Measurements from ENCODE around the gene TWSG1. TPM values are rescaled to one million over a fixed set of nuclear protein-coding genes. Genes with fewer than 3 reads are reported as not detected.
A peak's percentile ranks its signal among the peaks of the same experiment; 100 is the strongest.
"Not testable (repeated sequence)": the region's sequence is repeated elsewhere in the genome, so short reads cannot be mapped to it uniquely, and the experiment has no call there.

TWSG1 gene
- total RNA-seq, 1 donor from 2014 or later = 50.2 TPM

GRCh38 chr18:9418047-9418690 lies 83.6 kb downstream of the TWSG1 start:
- DNase-seq (ENCODE audit: low spot score) (no peak), ATAC-seq (no peak)
- intact Hi-C loops (cut with DNase I) = no loop called here

DNA sequence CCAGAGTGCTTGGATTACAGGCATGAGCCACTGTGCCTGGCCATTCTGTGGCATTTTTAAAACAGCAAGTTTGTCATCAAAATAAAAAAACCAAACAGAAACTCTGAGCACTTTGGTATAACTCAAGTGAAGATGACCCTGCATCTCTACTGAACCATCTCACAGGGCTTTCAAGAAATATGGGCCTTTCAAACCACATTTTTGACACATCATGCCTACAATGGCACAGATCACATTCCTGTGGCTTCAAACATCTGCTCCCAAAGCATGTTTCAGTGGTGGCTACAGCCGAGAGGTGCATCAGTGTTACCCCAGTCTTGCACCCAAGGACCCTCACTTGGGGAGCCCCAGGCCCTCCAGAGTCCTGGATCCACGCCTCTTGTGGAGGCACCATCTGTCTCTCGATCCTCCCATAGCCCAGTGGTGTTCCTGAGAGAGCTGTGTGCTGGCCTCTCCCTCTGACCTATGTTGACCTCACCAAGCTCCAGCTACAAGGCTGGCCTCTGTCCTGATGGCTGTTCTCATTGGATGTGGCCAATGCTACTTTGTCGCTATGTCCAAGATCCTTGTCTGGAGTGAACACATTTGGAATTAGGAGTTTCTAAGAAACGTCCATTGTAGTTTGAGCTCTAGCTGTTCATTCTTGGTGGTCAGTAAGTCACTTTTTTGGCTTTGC lies 85.5 kb downstream of the TWSG1 start:
- ATAC-seq = no peak
- no peak for DNase-seq (ENCODE audit: low spot score)
- intact Hi-C loops (cut with DNase I) = no loop called here

DNA sequence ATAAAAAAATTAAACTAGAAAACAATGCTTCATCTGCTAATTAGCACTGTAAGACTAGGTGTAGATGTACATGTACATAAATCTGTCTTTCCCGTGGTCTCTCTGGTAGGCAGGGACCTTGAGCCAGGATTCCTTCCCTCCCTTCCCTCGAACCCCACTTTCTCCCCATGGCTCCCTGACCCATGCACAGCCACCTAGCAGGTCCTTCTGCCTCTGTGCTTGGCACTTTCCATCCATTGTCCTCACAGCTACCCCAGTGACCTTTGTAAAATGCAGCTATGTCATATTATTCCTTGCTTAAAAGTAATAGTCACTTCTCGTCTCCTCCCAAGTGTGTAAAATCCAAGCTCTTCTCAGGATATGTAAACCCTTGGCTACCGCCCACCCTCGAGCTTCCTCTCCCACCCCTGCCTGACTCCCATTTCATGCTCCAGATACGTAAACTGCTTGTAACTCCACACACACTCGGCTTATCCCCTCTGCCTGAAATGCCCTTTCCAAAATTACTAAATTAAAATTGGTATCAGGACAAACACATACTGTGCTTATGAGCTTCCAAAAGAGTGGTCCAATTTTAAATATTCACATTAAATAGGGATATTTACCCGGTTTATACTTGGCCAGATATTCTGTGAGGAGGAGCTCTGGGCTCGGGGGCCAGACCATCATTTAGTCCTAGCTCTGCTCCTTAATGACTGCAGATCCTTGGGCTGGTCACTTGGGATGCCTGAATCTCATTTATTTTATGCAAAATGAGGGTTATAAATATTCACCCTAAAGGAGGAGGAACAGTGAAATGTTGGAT lies 86.7 kb downstream of the TWSG1 start:
- ATAC-seq = no peak
- intact Hi-C loops (cut with DNase I) = no loop called here
- DNase-seq (ENCODE audit: low spot score) = no peak

GRCh38 chr18:9421901-9422327 lies 87.3 kb downstream of the TWSG1 start:
- intact Hi-C loops (cut with DNase I) = no loop called here
- ATAC-seq (no peak), DNase-seq (ENCODE audit: low spot score) (no peak)

DNA sequence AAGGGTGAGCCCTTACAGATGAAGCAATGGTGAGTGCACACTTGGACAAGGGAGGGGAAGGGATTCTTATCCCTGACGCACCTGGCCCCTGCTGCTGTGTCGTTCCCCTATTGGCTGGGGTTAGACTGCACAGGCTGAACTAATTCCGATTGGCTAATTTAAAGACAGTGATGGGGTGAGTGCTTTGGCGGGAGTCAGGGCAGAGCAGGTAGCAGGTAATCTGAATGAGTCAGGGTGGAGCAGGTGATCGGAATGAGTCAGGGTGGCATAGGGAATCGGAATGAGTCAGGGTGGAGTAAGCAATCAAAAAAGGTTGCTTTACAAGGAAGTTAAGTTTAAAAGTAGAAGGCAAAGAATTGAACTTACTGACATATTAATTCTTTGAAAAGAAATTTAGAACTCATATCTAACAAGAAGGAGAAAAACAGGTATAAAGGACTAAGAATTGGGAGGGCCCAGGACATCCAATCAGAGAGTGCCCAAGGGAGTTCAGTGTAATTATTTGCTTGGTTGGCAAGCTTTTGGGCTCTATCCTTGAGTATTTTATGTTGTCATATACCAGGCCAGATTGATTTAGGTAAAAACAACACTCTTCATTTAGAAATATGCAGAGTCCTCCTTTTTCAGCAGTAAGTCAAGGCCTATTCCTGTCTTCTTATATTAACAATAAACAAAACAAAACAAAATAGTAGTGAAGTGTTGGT lies 88.4 kb downstream of the TWSG1 start:
- ATAC-seq = no peak
- intact Hi-C loops (cut with DNase I) = no loop called here
- no peak for DNase-seq (ENCODE audit: low spot score)

DNA sequence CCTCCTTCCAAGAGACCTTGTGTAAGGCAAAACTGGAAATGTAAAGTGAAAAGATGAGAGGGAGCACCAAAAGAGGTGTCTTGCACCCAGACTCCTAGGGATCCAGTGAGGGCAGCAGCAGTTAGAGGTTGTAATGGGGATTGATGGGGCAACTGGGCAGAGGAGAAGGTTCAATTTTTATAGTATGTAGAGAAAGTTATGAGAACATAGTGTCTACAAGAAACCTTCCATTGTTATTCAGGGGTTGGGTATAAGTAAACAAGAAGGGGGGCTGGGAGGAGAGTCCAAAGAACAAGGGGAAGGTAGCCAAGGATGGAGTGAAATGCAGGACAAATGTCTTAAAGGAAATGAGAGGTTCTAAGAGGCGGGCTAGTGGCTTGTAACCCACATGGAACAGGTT lies 89.1 kb downstream of the TWSG1 start:
- ATAC-seq; intact Hi-C loops (cut with DNase I); DNase-seq (ENCODE audit: low spot score): not testable (repeated sequence)

- DNase-seq (ENCODE audit: low spot score); intact Hi-C loops (cut with DNase I); ATAC-seq: not testable (repeated sequence)
Measured at GRCh38 chr18:9424235-9424634, 89.7 kb downstream of the TWSG1 start.

DNA sequence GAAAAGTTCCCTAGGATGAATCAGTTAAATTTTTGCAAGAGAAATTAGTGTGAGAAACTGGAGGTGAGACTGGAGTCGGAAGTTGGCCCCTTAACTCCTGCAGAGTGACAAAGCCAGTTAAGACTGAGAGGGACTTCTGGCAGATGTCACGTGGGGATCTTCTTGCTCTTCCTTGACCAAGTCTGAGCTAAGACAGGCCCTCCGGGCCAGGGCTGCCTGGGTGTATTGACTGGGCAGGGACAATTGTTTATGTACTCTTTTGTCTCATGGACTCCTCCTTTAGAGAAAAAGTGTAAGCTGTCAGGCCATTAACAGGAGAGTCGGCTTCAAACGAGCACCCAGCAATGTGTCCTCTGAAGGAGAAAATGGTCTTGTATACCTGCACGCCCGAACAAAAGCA lies 92.2 kb downstream of the TWSG1 start:
- ATAC-seq = no peak
- intact Hi-C loops (cut with DNase I) = no loop called here
- DNase-seq (ENCODE audit: low spot score) = no peak

GRCh38 chr18:9428301-9428706 lies 93.7 kb downstream of the TWSG1 start:
- intact Hi-C loops (cut with DNase I) = no loop called here
- ATAC-seq (no peak), DNase-seq (ENCODE audit: low spot score) (no peak)

GRCh38 chr18:9428862-9429661 lies 94.5 kb downstream of the TWSG1 start:
- intact Hi-C loops (cut with DNase I) = no loop called here
- ATAC-seq = peak; percentile 56
- DNase-seq (ENCODE audit: low spot score) = no peak

DNA sequence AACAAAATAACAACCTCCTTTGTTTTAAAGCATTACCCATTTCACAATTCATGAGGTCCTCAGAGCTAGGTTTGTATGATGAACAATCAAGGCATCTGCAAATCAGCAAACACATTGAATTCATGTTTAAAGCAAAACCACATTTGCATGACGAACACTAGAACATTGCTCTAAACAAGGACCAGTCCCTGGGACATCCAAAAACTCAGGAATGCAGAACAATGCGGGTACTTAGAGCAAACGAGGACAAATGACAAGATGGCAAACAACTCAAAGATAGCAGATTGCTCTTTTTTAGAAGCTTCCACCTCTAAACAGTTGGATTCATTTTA lies 95.1 kb downstream of the TWSG1 start:
- intact Hi-C loops (cut with DNase I) = no loop called here
- no peak for DNase-seq (ENCODE audit: low spot score)
- ATAC-seq = no peak

- intact Hi-C loops (cut with DNase I); ATAC-seq; DNase-seq (ENCODE audit: low spot score): not testable (repeated sequence)
Measured at GRCh38 chr18:9430315-9430714, 95.7 kb downstream of the TWSG1 start.

GRCh38 chr18:9431296-9431695 lies 96.7 kb downstream of the TWSG1 start:
- no peak for DNase-seq (ENCODE audit: low spot score)
- no peak for ATAC-seq
- intact Hi-C loops (cut with DNase I) = no loop called here

DNA sequence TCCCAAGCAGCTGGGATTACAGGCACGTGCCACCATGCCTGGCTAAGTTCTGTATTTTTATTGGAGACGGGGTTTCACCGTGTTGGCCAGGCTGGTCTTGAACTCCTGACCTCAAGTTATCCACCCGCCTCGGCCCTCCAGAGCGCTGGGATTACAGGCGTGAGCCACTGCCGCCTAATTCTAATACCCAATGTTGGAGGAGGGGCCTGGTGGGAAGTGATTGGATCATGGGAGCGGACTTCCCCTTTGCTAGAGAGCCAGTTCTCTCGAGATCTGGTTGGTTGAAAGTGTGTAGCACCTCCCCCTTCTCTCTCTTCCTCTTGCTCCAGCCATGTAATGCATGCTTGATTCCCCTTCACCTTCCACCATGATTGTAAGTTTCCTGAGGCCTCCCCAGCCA lies 98.5 kb downstream of the TWSG1 start:
- ATAC-seq; intact Hi-C loops (cut with DNase I): not testable (repeated sequence)

DNA sequence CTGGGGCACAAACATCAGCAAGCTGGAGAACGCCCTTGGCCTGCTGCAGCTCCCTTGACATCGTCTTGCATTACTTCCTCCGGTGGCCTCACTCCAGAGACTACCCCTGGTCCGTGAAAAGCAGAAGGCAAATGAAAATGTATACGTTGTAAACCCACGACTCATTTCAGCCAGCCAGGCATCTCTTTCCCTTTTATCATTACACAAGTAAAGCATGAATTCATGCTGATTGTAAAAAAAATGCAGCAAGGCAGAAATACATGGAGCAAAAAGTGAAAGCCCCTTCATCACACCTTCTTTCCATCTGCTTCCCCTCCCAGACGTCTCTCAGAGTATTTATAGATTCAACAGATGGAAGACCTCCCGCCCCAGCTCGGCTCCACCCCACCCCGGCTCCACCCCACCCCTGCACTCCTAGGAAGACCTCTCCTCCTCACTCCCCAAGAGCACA lies 99.1 kb downstream of the TWSG1 start:
- intact Hi-C loops (cut with DNase I) = no loop called here
- ATAC-seq (no peak), DNase-seq (ENCODE audit: low spot score) (no peak)

More for the DNA sequence above, 98.5 kb downstream of the TWSG1 start:
- DNase-seq (ENCODE audit: low spot score) = not testable (repeated sequence)

- DNase-seq (ENCODE audit: low spot score) = no peak
- peak; percentile 46 for ATAC-seq
- intact Hi-C loops (cut with DNase I) = no loop called here
Measured at GRCh38 chr18:9434122-9434701, 99.6 kb downstream of the TWSG1 start.

DNA sequence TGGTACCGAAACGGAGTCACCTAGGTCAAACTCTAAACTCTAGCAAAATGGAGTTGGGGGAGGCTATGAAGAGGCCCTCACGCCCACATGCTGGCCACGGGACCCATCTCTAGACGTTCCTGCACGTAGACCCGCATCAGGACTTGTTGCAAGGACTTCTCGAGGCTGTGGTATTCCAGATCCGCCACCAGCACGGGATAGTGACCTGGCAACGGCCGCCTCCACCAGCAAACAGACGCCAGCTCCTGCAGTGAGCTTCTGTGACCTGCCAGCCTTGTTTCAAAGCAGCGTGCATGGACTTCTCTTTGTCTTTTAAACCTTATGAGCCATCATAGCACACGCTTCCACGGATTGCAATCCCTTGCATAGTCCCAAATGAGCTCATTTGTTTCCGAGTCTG lies 100.5 kb downstream of the TWSG1 start:
- intact Hi-C loops (cut with DNase I) = no loop called here
- no peak for DNase-seq (ENCODE audit: low spot score)
- no peak for ATAC-seq

GRCh38 chr18:9436206-9436929 lies 101.8 kb downstream of the TWSG1 start:
- ATAC-seq = no peak
- DNase-seq (ENCODE audit: low spot score) = no peak
- intact Hi-C loops (cut with DNase I) = no loop called here
